GM18517 (cell line): ENCODE results near the gene PEA15.

Experiments
- ATAC-seq: cut with Tn5 transposase; IDR thresholded peaks from one replicate; pipeline ENCODE4 v1.9.1; 2021; ENCODE audit warnings: mild to moderate bottlenecking, moderate library complexity; ENCODE audit not compliant: unreplicated experiment

Gene PEA15

DNA sequence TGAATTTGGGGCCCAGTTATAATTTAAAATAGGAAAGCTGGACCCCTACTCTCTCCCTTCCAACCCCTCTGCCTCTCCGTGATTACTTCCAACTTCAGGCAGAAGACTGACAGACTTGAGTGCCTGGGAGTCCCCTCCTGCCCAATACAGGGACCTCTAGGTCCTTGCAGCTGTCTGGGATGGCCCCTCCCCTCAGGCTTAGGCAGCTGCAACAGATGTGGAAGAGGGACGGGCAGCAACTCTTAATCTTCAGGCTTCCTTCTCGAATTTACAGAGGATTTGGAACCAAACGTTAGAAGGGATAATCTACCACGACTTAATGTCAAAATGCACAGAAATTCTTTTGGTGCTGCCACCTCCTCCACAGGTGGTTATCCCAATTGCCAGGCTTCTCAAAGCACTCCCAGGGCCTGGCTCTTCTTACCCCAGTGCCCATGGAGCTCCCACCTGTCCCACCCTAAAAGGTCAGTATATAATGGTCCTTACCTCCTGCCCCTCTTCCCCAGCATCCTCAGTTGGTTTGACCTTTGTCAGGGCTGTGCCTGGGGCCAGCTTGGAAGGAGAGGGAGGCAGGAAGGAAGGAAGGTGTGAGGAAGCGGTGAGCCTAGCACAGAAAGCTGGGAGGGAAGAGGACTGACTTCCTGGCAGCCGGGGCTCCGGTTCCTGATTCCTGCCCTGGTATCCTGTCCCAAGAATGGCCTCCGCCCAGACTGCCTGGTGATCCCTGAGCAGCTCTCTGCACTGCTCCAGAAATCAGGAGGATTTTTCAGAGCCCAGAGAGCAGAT, 2.8 kb downstream of the PEA15 start:
- ATAC-seq, result no peak

DNA sequence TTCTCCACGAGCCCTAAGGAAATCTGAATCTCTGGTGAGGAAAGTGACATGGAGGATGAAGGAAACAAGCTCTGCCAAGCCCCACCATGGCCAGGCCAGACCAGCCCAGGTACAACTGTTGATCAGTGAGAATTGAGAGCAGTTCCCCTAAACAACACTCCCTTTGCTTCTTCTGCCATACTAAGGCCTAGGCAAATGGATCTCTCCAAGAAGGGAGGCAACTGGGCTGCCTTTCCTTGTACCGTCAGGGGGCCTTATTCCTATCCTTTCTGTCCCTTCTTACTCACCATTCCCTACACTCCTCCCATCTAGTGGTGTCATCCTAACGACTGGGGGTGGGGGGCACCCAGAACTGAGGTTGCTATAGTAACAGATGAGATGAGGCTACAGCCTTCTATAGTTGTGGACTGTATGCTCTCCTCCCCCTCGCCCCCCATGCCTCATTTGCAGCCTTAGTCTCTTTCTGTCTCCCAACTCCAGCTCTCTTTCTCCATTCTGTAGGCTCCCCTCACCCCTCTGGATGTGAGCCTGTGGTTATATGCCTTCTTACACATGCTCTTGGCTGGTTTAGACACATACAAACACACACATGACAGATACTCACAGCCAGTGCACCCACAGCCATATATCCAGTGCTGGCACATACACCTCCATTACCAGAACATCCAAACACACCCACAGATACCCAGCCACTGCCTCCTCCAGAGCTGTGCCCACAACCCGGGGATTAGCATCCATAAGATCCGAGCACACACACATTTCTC, 3.6 kb downstream of the PEA15 start:
- no peak for ATAC-seq

- ATAC-seq, result no peak
These were observed 4.3 kb downstream of the PEA15 start for GRCh38 chr1:160209321-160210046.

GRCh38 chr1:160210561-160210960, 5.4 kb downstream of the PEA15 start:
- ATAC-seq, result no peak

- ATAC-seq, result no peak
These were observed 6.0 kb downstream of the PEA15 start for GRCh38 chr1:160211046-160211790.

DNA sequence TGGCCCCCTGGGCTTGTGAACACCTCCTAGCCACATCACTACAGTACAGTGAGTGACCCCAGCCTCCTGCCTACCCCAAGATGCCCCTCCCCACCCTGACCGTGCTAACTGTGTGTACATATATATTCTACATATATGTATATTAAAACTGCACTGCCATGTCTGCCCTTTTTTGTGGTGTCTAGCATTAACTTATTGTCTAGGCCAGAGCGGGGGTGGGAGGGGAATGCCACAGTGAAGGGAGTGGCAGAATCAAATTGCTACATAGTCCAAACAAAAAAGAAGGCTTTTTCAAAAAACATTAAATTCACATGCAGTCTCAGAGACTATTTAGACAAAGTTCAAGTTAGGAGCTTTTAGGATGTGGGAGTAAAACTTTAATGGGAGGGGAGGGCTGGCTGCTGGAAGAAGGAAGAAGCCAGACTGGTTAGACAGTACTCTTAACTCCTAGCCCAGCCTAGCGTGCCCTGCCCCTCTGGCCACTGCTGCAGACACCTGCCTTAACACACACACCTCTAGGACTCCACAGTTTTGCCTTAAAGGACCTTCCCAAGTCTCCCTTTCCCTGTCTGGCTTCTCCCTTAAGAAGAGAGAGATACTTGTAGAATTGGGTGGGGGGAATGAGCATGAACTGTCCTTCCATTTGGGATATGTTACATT, 9.4 kb downstream of the PEA15 start:
- ATAC-seq, result no peak

GRCh38 chr1:160216301-160216700, 11.1 kb downstream of the PEA15 start:
- ATAC-seq, result no peak

DNA sequence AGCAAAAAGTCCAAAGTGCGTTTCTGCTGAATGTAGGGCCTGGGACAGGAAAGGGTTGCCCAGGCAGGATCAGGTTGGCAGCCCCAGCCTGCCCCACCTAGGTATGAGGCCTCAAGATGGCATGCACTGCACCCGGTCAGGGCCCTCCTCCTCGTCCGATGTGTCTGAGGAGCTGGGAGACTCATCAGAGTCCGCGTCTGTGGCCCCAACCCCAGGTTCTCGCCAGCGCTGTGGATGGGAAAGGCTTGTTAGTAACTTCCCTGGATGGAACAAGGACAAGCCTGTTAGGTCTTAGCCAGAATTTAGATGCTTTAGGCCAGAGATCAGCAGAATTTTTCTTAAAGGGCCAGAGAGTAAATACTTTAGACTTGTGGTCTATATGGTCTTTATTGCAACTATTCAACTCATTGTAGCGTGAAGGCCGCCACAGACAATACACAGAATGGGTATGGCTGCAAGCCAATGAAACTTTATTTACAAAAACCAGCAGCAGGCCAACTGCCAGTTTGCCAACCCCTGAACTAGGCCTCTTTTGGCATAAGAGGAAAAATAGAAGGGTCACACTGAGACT, 12.4 kb downstream of the PEA15 start:
- no peak for ATAC-seq

DNA sequence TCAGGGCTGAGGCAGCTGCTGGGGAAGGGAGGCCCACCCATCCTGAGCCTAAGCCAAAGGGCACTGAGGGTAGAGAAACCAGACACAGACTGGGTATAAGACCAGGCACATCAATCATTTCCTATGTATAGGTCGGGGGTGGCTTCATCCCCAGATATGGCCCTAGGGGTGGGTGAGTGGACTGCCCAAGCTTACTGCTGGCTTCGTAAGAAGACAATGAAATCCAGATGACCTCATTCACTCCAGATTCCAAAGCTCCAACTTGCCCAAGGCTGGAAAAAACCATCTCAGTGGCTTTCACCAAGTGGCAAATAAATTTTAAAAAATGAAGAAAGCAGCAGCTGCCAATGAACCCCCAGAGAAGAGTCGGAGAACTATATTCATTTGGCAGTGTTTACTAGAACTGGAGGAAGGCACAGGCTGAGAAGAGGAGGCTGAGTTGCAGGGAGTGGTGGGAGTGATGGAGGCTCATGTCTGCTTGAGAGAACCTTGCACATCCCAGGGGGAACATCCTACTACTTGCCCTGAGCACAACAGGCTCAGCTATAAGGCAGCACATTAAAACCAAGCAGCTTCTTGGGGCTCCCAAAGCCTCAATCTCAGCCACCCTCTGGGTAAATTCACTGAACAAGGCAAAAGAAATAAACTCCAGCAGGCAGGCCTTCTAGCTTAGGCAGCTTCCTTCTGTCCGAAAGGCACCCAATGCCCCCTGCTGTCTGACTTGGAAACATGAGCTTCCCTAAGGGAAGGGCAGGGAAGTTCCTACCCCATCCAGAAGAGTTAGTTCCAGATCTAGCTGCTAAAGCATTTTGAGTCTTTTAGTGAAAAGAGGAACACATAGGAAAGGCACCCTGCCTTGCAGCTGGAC, 14.1 kb downstream of the PEA15 start:
- ATAC-seq, result no peak

GRCh38 chr1:160220301-160220700, 15.1 kb downstream of the PEA15 start:
- ATAC-seq, result no peak

GRCh38 chr1:160221089-160221488, 15.9 kb downstream of the PEA15 start:
- no peak for ATAC-seq

DNA sequence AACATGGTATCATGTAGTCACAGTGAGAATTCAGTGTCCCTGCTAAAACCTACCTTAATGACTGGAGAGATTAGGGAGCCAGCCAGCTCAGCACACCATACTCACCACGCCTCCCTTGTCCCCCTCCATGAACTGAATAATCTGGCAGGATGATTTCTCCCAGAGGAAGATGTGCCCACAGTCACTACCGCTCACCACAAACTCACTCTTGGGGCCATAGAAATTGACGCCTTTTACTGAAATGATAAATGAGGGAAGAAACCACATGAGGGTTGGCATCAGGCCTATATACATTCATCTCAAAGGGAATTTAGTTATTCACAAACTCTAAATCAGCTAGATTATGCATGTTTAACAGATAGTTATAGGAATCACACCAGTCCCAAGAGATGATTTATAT, 17.4 kb downstream of the PEA15 start:
- no peak for ATAC-seq

DNA sequence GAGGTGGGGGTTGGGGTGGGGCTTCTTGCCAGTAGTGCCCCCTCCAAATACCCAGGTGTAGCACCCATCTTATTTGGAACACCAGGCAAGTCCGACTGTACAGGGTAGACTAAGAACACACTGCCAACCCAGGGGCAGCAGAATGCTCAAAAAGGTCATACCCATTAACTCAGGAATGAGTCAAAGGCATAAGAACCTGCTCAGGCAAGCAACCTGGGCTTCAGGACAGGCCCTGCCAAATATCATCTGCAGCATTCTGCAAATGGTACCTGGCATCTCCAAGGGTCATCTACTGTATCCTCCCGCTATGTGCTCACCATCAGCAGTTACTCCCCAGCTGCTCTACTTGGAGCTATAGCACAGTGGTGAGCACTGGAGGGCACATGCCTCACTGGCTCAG, 19.4 kb downstream of the PEA15 start:
- ATAC-seq, result no peak

DNA sequence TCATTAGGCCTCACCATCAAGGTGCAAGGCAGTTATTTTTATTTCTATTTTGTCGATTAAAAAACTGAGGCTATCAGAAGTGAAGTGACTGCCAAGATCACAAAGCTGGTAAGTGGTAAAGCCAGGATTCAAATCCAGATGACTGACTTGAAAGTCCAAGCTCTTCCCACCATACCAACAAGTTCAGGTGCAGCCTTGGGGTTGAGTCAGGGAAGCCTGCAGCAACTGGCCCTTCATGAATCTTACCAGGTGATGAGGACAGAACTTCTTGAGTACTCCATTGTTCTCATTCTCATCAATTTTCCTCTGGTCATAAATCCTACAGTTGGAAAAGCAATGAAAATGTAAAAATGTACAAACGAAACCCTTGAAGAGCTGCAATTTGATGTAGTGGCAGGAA, 20.2 kb downstream of the PEA15 start:
- no peak for ATAC-seq

DNA sequence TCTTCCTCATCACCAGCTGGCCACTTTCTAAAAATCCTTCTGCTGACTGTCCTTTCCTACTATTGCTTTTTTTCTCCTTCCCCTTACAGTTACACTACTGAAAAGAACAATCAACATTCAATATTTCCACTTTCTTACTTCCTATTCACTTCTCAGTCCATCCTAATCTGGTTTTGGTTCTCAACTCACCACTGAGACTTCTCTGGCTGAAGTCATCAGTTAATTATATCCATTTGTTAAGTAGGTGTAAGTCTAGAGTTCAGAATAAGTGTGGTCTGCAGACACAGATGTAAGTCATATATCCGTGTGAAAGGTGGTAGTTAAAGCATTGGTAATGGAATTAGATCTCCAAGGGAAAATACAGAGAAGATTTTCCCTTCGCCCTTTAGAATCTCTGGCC, 21.4 kb downstream of the PEA15 start:
- ATAC-seq, result no peak

- no peak for ATAC-seq
These were observed 21.9 kb downstream of the PEA15 start for GRCh38 chr1:160227034-160227433.

- ATAC-seq, result no peak
These were observed 22.4 kb downstream of the PEA15 start for GRCh38 chr1:160227561-160227960.

DNA sequence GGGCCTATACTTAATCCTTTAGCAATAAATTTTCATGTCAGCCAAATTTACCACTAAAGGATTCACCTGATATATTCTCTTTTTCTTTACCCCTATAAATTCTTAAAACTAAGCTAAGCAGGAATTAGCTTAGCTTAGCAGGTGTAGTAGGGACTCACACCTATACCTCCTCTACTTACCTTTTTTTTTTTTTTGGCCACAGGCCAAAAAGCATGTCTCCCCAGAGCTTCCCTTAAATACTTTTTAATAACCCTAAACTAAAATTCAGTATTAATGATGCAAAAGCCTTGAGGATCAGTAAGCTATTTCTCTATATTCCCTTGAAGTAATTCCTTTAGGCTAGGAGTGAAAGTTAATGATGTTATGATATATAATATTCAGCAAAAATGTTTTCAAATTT, 23.2 kb downstream of the PEA15 start:
- no peak for ATAC-seq

GRCh38 chr1:160232911-160233310, 27.7 kb downstream of the PEA15 start:
- ATAC-seq, result no peak
